ENCODE data around the gene CACNA1C.
"Not testable (repeated sequence)": the region's sequence is repeated elsewhere in the genome, so short reads cannot be mapped to it uniquely, and the experiment has no call there.

The CACNA1C gene

GRCh38 chr12:2673966-2674810, 621.4 kb downstream of the CACNA1C start:
- DNase-seq (ENCODE audit: low spot score) = no peak

- no peak for DNase-seq (ENCODE audit: low spot score)
Measured at GRCh38 chr12:2675776-2676175, 623.0 kb downstream of the CACNA1C start.

- DNase-seq (ENCODE audit: low spot score) = no peak
Measured at GRCh38 chr12:2677142-2677880, 624.5 kb downstream of the CACNA1C start.

- DNase-seq (ENCODE audit: low spot score) = no peak
Measured at GRCh38 chr12:2678426-2678825, 625.6 kb downstream of the CACNA1C start.

- DNase-seq (ENCODE audit: low spot score) = no peak
Measured at GRCh38 chr12:2679068-2679815, 626.5 kb downstream of the CACNA1C start.

GRCh38 chr12:2679816-2680675, 627.3 kb downstream of the CACNA1C start:
- DNase-seq (ENCODE audit: low spot score) = no peak

GRCh38 chr12:2680676-2681039, 627.9 kb downstream of the CACNA1C start:
- DNase-seq (ENCODE audit: low spot score) = no peak

GRCh38 chr12:2681450-2682205, 628.8 kb downstream of the CACNA1C start:
- no peak for DNase-seq (ENCODE audit: low spot score)

GRCh38 chr12:2682296-2683251, 629.8 kb downstream of the CACNA1C start:
- peak; percentile 14 for DNase-seq (ENCODE audit: low spot score)

GRCh38 chr12:2683283-2684025, 630.7 kb downstream of the CACNA1C start:
- no peak for DNase-seq (ENCODE audit: low spot score)

GRCh38 chr12:2684026-2684325, 631.2 kb downstream of the CACNA1C start:
- DNase-seq (ENCODE audit: low spot score) = not testable (repeated sequence)

GRCh38 chr12:2685620-2686279, 633.0 kb downstream of the CACNA1C start:
- not testable (repeated sequence) for DNase-seq (ENCODE audit: low spot score)

GRCh38 chr12:2686280-2686646, 633.5 kb downstream of the CACNA1C start:
- no peak for DNase-seq (ENCODE audit: low spot score)

- no peak for DNase-seq (ENCODE audit: low spot score)
Measured at GRCh38 chr12:2687058-2687457, 634.3 kb downstream of the CACNA1C start.

- DNase-seq (ENCODE audit: low spot score) = no peak
Measured at GRCh38 chr12:2687726-2688125, 634.9 kb downstream of the CACNA1C start.

- no peak for DNase-seq (ENCODE audit: low spot score)
Measured at GRCh38 chr12:2688381-2688931, 635.7 kb downstream of the CACNA1C start.

GRCh38 chr12:2689393-2689792, 636.6 kb downstream of the CACNA1C start:
- no peak for DNase-seq (ENCODE audit: low spot score)

- DNase-seq (ENCODE audit: low spot score) = no peak
Measured at GRCh38 chr12:2689879-2690278, 637.1 kb downstream of the CACNA1C start.
